Right lobe of liver (tissue), 4 donors: Measurements from ENCODE around the gene SNAI1.

Experiments
- POLR2A ChIP-seq: fragments of 450-650 bp; IDR thresholded peaks from one replicate; pipeline ENCODE4 v1.6.1; 2017; ENCODE audit warnings: antibody characterized with exemption, mild to moderate bottlenecking
- TF ChIP-seq, protein P1 (sequence below), 4 donors: fragments of 200-600 bp in 3 of 4; fragments of 450-650 bp in 1 of 4; IDR thresholded peaks; one replicate each; pipeline versions ENCODE4 v1.5.1 to v1.8.0; 2016 to 2022; ENCODE audit warnings: antibody characterized with exemption in 4 of 4, mild to moderate bottlenecking in 2 of 4
- donor health status: DM: no; HTN: no; CAD: no.
- donor health status: DM: no; HTN: no; CAD: no.
- donor health status: DM: no; HTN: yes; CAD: no.

GRCh38 chr20:49987015-49987867 is 4.5 kb downstream of the SNAI1 start:
- TF ChIP-seq, protein P1, sequence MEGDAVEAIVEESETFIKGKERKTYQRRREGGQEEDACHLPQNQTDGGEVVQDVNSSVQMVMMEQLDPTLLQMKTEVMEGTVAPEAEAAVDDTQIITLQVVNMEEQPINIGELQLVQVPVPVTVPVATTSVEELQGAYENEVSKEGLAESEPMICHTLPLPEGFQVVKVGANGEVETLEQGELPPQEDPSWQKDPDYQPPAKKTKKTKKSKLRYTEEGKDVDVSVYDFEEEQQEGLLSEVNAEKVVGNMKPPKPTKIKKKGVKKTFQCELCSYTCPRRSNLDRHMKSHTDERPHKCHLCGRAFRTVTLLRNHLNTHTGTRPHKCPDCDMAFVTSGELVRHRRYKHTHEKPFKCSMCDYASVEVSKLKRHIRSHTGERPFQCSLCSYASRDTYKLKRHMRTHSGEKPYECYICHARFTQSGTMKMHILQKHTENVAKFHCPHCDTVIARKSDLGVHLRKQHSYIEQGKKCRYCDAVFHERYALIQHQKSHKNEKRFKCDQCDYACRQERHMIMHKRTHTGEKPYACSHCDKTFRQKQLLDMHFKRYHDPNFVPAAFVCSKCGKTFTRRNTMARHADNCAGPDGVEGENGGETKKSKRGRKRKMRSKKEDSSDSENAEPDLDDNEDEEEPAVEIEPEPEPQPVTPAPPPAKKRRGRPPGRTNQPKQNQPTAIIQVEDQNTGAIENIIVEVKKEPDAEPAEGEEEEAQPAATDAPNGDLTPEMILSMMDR (IDR thresholded peaks at IDR 0.05), result no peak
- no peak for TF ChIP-seq POLR2A
